Astrocyte (in vitro differentiated cells and primary cell): ENCODE data around the gene GLCCI1.

ENCODE experiments used
- EZH2 ChIP-seq: IDR thresholded peaks from 2 replicates; pipeline ENCODE4 v1.6.1; 2012; ENCODE audit warnings: mild to moderate bottlenecking, low read length, inconsistent platforms; ENCODE audit not compliant: insufficient read depth
- TF ChIP-seq, protein P1 (sequence below): IDR thresholded peaks from 2 replicates; pipeline ENCODE4 v1.5.1; 2011; ENCODE audit warnings: low read depth, mild to moderate bottlenecking, inconsistent platforms, low read length, moderate library complexity; ENCODE audit not compliant: insufficient read depth

GRCh38 chr7:7965301-7965700 lies 3.3 kb upstream of the GLCCI1 start:
- TF ChIP-seq, protein P1, sequence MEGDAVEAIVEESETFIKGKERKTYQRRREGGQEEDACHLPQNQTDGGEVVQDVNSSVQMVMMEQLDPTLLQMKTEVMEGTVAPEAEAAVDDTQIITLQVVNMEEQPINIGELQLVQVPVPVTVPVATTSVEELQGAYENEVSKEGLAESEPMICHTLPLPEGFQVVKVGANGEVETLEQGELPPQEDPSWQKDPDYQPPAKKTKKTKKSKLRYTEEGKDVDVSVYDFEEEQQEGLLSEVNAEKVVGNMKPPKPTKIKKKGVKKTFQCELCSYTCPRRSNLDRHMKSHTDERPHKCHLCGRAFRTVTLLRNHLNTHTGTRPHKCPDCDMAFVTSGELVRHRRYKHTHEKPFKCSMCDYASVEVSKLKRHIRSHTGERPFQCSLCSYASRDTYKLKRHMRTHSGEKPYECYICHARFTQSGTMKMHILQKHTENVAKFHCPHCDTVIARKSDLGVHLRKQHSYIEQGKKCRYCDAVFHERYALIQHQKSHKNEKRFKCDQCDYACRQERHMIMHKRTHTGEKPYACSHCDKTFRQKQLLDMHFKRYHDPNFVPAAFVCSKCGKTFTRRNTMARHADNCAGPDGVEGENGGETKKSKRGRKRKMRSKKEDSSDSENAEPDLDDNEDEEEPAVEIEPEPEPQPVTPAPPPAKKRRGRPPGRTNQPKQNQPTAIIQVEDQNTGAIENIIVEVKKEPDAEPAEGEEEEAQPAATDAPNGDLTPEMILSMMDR, result no peak
- no peak for TF ChIP-seq EZH2
